ENCODE results near the gene DHRSX. TPM values are rescaled to one million over a fixed set of nuclear protein-coding genes. Genes with fewer than 3 reads are reported as not detected.
"Not testable (repeated sequence)": the region's sequence is repeated elsewhere in the genome, so short reads cannot be mapped to it uniquely, and the experiment has no call there.

Gene DHRSX
- total and polyA plus RNA-seq, 9 donors: 12.2 to 25.9 (median 20.4) TPM

DNA sequence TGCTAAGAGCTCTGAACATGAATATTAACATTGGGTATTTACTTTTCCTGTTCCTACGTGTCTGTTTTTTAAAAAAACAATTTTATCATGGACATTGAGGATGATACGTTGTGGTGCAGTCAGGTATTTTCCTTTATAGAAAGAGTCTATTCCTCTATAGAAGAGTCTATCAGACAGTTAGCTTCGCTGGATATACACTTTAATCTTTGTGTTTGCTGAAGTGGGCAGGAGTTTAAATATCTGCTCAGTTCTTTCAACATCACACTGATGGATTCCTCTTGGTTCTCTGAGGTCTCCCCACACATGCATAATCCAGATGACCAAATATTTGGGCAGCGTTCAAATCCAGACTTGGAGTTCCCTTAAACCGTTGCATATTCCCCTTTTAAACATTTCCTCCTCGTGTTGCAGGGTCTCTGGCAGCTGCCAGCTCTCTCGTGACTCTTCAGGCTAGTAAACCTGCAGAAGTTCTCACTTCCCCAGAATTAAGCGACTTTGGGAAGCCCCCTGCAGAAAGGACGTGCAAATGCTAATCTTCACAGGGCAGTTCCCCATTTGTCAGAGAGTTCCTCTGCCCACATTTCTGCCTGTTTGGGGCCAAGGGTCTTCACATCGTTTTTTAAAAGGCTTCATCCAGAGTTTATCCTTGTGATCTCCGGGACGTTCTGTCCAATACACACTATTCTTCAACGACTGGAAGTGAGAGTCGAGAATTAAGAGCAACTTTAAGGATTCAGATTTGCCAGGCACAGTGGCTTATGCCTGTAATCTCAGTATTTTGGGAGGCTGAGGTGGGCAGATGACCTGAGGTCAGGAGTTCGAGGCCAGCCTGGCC, 20.5 kb upstream of the DHRSX start:
- Histone ChIP-seq H3K36me3 (no peaks in the 10 kb centered on the region), H3K4me3 (no peak overlapping the region), H3K27me3 (no peaks in the 10 kb centered on the region), H3K27ac (no peak overlapping the region), H3K4me1 (ENCODE audit: insufficient read depth) (no peaks in the 10 kb centered on the region), H3K9me3 (no peaks in the 10 kb centered on the region)
- intact Hi-C loops (cut with DNase I): no loop called here
- TF ChIP-seq EP300 (IDR thresholded peaks at IDR 0.05) (no peak), CTCF (IDR thresholded peaks at IDR 0.05) (no peak), POLR2A (IDR thresholded peaks at IDR 0.05) (no peak)
- 40 to 45% (median 41%) methylated on average over 15 of the region's 15 CpGs for WGBS, 3 donors
- DNase-seq: no peak

- H3K27ac ChIP-seq: no peak overlapping the region
- TF ChIP-seq CTCF (IDR thresholded peaks at IDR 0.05) (no peak), POLR2A (IDR thresholded peaks at IDR 0.05) (no peak), EP300 (IDR thresholded peaks at IDR 0.05) (no peak)
- 96 to 97% (median 96%) methylated on average over 8 of the region's 8 CpGs for WGBS, 3 donors
- no peaks in the 10 kb centered on the region for H3K9me3 ChIP-seq
- H3K4me3 ChIP-seq: no peak overlapping the region
- no peak for DNase-seq
- no peaks in the 10 kb centered on the region for H3K36me3 ChIP-seq
- H3K4me1 ChIP-seq (ENCODE audit: insufficient read depth): no peaks in the 10 kb centered on the region
- intact Hi-C loops (cut with DNase I): no loop called here
- H3K27me3 ChIP-seq: no peaks in the 10 kb centered on the region
Measured at GRCh38 chrX:2520539-2520938, 19.8 kb upstream of the DHRSX start.

DNA sequence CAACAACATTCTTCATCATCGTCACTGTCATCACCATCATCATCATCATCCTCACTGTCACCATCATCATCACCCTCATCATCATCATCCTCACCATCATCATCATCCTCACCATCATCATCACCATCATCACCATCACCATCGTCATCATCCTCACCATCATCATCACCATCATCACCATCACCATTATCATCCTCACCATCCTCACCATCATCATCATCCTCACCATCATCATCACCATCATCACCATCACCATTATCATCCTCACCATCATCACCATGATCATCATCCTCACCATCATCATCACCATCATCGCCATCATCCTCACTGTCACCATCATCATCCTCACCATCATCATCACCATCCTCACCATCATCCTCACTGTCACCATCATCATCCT, 18.9 kb upstream of the DHRSX start:
- intact Hi-C loops (cut with DNase I); H3K27me3 ChIP-seq; H3K27ac ChIP-seq; H3K4me3 ChIP-seq; H3K9me3 ChIP-seq; DNase-seq; H3K36me3 ChIP-seq; H3K4me1 ChIP-seq (ENCODE audit: insufficient read depth): not testable (repeated sequence)
- 29 to 96% (median 55%) methylated on average over 3 of the region's 3 CpGs for WGBS, 3 donors

GRCh38 chrX:2517055-2517454, 16.3 kb upstream of the DHRSX start:
- no peaks in the 10 kb centered on the region for H3K36me3 ChIP-seq
- no peak overlapping the region for H3K27ac ChIP-seq
- H3K27me3 ChIP-seq: no peaks in the 10 kb centered on the region
- 67 to 72% (median 67%) methylated on average over 6 of the region's 6 CpGs for WGBS, 3 donors
- H3K9me3 ChIP-seq: no peaks in the 10 kb centered on the region
- no peaks in the 10 kb centered on the region for H3K4me1 ChIP-seq (ENCODE audit: insufficient read depth)
- no peak for TF ChIP-seq CTCF (IDR thresholded peaks at IDR 0.05)
- DNase-seq: no peak
- H3K4me3 ChIP-seq: no peak overlapping the region
- intact Hi-C loops (cut with DNase I): no loop called here

DNA sequence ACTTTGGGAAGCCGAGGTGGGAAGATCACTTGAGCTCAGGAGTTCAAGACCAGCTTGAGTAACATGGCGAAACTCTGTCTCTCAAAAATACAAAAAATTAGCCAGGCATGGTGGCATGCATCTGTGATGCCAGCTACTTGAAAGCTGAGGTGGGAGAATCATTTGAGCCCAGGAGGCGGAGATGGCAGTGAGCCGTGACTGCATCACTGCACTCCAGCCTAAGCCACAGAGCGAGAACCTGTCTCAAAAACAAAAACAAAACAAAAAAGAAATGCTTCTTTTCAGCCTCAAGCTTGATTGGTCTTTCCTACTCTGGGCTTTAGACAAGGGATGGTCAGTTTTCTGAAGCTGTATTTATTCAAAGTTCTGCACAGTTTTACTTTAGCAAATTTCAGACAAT, 15.8 kb upstream of the DHRSX start:
- no peaks in the 10 kb centered on the region for H3K4me1 ChIP-seq (ENCODE audit: insufficient read depth)
- no peaks in the 10 kb centered on the region for H3K27me3 ChIP-seq
- TF ChIP-seq EP300 (IDR thresholded peaks at IDR 0.05) (no peak), CTCF (IDR thresholded peaks at IDR 0.05) (no peak), POLR2A (IDR thresholded peaks at IDR 0.05) (no peak)
- no peaks in the 10 kb centered on the region for H3K9me3 ChIP-seq
- no peak overlapping the region for H3K27ac ChIP-seq
- no peaks in the 10 kb centered on the region for H3K36me3 ChIP-seq
- H3K4me3 ChIP-seq: no peak overlapping the region
- WGBS, 3 donors: 70 to 77% (median 77%) methylated on average over 5 of the region's 5 CpGs
- intact Hi-C loops (cut with DNase I): no loop called here
- DNase-seq: no peak
